GM12875 (cell line): ENCODE measurements around the gene GRIK2.

ENCODE experiments used
- H3K4me3 ChIP-seq: one replicate; pipeline ENCODE4 v1.5.1; 2011; ENCODE audit warnings: low read depth, low read length, control low read depth
- CTCF ChIP-seq: IDR thresholded peaks from 2 replicates; pipeline ENCODE4 v1.5.1; 2011; ENCODE audit warnings: low read depth, mild to moderate bottlenecking, control low read depth, inconsistent platforms, low read length, moderate library complexity, borderline replicate concordance; ENCODE audit not compliant: insufficient read depth

The GRIK2 gene

GRCh38 chr6:101728956-101729355, 335.4 kb downstream of the GRIK2 start:
- H3K4me3 ChIP-seq: no peak overlapping the region
- TF ChIP-seq CTCF: no peak

DNA sequence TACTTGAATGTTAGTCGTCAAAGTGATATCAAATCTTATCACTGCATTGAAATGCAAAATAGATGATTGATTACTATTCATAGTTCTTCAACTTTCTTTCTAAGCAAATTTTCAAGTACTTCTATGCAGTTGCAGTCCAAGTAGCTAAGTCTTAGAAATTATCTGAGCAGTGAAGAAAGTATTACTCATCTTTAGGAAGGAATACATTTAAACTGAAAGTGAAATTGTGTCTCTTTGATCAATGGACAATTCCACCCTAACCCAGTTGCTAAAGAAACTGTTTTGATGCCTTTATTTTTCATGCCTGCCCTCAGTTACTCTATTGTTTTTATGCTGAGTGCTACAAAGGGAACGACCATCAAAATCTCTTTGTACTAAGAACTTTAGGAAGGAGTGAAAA, 337.4 kb downstream of the GRIK2 start:
- H3K4me3 ChIP-seq: no peak overlapping the region
- no peak for TF ChIP-seq CTCF

DNA sequence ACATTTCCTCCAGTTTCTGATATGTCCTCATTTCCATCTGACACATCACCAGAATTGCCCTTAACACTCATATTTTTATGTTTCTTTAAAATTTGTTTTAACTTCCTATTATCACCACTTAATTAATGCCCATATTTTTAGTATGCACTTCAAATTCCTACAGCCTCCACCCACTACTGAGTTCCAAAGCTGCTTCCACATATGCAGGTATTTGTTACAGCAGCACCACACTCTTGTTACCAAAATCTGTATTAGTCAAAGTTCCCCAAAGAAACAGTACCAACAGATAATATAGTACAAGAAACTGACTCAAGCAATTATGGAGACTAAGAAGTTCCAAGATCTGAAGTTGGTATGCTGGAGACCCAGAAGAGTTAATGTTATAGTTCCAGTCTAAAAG, 340.4 kb downstream of the GRIK2 start:
- no peak overlapping the region for H3K4me3 ChIP-seq
- TF ChIP-seq CTCF: no peak

DNA sequence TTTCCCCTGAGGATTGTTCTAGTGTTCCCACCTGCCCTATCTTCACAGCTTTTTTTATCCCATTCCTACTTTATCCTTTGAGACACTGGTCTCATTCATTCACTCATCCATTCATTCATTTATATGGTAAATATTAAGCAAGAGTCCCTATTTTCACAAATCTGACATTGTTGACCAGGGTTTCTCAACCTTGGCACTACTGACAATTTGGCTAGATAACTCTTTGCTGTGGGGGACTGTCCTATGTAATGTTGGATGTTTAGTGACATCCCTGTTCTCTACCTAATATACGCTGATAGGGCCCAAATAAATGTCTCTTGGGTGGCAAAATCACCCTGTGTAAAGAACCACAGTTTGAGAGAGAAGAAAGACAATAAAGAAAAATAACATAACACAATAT, 345.0 kb downstream of the GRIK2 start:
- TF ChIP-seq CTCF: no peak
- H3K4me3 ChIP-seq: no peak overlapping the region

DNA sequence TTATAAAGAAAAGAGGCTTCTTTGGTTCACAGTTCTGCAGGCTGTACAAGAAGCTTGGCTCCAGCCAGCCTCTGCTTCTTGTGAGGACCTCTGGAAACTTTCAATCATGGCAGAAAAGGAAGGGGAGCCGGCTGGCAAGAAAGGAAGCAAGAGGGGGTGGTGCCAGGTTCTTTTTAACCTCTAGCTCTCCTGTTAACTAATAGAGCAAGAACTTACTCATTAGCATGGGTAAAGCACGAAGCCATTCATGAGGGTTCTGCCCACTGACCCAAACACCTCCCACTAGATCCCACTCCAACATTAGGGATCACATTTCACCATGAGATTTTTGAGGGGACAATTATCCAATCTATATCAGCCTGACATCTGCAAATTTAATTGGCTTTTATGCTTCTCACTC, 347.1 kb downstream of the GRIK2 start:
- no peak for TF ChIP-seq CTCF
- H3K4me3 ChIP-seq: no peak overlapping the region

GRCh38 chr6:101741474-101742171, 348.1 kb downstream of the GRIK2 start:
- no peak overlapping the region for H3K4me3 ChIP-seq
- no peak for TF ChIP-seq CTCF

- no peak for TF ChIP-seq CTCF
- no peak overlapping the region for H3K4me3 ChIP-seq
Observed at GRCh38 chr6:101747160-101747559, 353.7 kb downstream of the GRIK2 start.
